HAP-1 (cell line): Measurements from ENCODE around the gene NPM1.

Source experiments
- DNase-seq, 2 experiments: peaks; one replicate each; pipeline ENCODE4 v3.0.0-alpha.2; 2016 to 2020; ENCODE audit warnings: low spot score in 2 of 2
- H3K27me3 ChIP-seq: fragments of 250-450 bp; sonication (Bioruptor Pico); 2 replicates; pipeline ENCODE4 v1.5.1; 2020; ENCODE audit warnings: low read depth, mild to moderate bottlenecking, moderate library complexity
- H3K36me3 ChIP-seq: fragments of 250-450 bp; sonication (Bioruptor Pico); replicated peaks from 2 replicates; pipeline ENCODE4 v1.5.1; 2020; ENCODE audit warnings: mild to moderate bottlenecking
- H3K4me1 ChIP-seq: fragments of 250-450 bp; sonication (Bioruptor Pico); 2 replicates; pipeline ENCODE4 v1.5.1; 2020; ENCODE audit warnings: mild to moderate bottlenecking
- H3K4me3 ChIP-seq: fragments of 250-450 bp; sonication (Bioruptor Pico); 2 replicates; pipeline ENCODE4 v1.5.1; 2020; ENCODE audit warnings: mild to moderate bottlenecking, moderate library complexity
- H3K9me3 ChIP-seq: fragments of 250-450 bp; sonication (Bioruptor Pico); 2 replicates; pipeline ENCODE4 v1.5.1; 2020; ENCODE audit warnings: mild to moderate bottlenecking, moderate library complexity
- in situ Hi-C: fragments of 300-500 bp; cut with MboI; formaldehyde crosslinking; loops from 3 replicates; pipeline ENCODE4 v1.14.3; 2020; ENCODE audit warnings: low sequenced_read_pairs, inconsistent platforms, mixed read lengths

Gene NPM1

DNA sequence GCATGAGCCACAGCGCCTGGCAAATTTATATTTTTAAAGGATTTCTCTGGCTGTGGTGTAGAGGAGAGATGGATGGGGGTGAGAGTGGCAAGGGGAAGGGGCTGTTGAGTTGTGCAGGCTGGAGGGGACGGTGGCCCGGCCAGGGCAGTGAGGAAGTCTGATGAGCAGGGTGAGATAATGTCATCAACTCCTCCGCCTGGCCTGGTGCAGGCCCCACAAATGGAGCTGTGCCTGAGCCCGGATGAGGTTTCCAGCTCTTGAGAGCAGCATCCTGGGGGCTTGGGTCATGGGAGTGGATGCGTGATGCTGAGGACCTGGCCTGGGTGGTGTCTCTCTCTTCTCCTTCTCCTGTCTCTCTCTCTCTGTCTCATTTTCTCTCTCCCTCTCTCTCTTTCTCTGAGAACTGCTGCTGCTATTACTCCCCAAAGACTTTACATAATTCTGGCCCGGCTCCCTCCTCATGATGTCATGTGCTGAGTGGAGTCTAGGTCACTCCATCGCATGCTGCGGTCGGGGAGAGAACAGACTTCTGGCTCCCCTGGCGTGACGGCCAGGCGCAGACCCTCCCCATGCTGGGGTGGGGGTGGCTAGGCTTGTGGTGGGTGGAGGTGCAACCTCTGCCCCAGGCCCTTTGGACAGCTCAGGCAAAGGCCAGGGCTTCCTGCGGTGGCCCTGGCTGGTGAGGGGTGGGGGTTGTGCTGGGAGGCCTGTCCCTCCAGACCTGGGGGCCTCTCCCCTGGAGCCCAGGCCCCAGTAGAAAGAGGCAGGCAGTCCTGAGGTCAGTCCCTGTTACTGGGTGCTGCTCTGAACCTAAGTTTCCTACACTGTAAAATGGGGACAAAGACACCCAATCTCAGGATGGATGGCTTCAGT, 58.2 kb downstream of the NPM1 start:
- Histone ChIP-seq H3K36me3 (no peaks in the 10 kb centered on the region), H3K9me3 (no peaks in the 10 kb centered on the region), H3K4me3 (no peak overlapping the region), H3K4me1 (no peaks in the 10 kb centered on the region), H3K27me3 (no peaks in the 10 kb centered on the region)
- in situ Hi-C loops: no loop called here
- no peak for DNase-seq

GRCh38 chr5:171447226-171447625, 59.6 kb downstream of the NPM1 start:
- H3K9me3 ChIP-seq: no peaks in the 10 kb centered on the region
- H3K4me1 ChIP-seq: no peaks in the 10 kb centered on the region
- in situ Hi-C loops: no loop called here
- H3K27me3 ChIP-seq: no peaks in the 10 kb centered on the region
- DNase-seq: no peak
- no peaks in the 10 kb centered on the region for H3K36me3 ChIP-seq
- no peak overlapping the region for H3K4me3 ChIP-seq

DNA sequence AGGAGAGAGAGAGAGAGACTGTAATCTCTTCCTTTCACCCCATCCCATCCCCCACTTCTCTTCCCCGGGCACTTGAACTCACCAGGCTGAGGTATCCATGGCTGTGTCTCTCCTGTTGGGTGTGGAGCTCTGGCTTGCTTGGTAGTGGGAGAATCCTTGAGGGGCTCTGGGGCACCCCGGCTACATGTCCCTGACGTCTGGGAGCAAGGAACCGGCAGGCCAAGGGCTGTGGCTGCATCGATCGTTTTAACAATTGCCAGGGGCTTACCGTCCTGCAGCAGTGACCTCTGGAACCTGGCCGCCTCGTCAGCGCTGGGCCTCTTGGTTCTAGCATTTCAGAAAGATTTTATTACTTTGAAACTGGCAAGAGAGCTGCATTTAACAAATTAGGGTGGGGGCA, 61.8 kb downstream of the NPM1 start:
- no peak for DNase-seq
- H3K4me3 ChIP-seq: no peak overlapping the region
- no peaks in the 10 kb centered on the region for H3K36me3 ChIP-seq
- no peaks in the 10 kb centered on the region for H3K27me3 ChIP-seq
- in situ Hi-C loops: no loop called here
- no peaks in the 10 kb centered on the region for H3K9me3 ChIP-seq
- no peaks in the 10 kb centered on the region for H3K4me1 ChIP-seq

GRCh38 chr5:171450423-171451331, 63.0 kb downstream of the NPM1 start:
- Histone ChIP-seq H3K36me3 (no peaks in the 10 kb centered on the region), H3K9me3 (no peaks in the 10 kb centered on the region), H3K4me3 (no peak overlapping the region), H3K4me1 (no peaks in the 10 kb centered on the region), H3K27me3 (no peaks in the 10 kb centered on the region)
- in situ Hi-C loops: no loop called here
- DNase-seq: no peak

DNA sequence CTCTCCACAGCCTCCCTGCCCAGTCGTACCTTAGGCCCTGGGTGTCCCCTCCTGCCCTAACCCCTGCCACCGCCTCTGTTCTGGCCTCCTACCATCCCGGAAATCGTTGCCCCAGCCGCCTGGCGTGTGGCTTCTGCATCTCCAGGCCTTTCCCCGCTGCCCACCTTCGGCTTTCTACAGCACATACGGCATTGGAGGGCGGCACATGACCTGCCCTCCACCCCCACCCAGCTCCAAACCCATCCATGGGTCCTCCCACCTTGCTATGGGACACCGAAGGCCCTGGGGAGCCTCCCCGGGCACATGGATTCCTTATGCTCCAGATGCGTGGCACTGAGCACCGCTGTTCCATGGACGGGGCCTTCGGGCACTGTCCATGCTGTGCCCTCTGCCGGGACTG, 63.8 kb downstream of the NPM1 start:
- no peak overlapping the region for H3K4me3 ChIP-seq
- H3K27me3 ChIP-seq: no peaks in the 10 kb centered on the region
- H3K36me3 ChIP-seq: no peaks in the 10 kb centered on the region
- in situ Hi-C loops: no loop called here
- no peak for DNase-seq
- no peaks in the 10 kb centered on the region for H3K9me3 ChIP-seq
- H3K4me1 ChIP-seq: no peaks in the 10 kb centered on the region

- Histone ChIP-seq H3K4me1 (no peaks in the 10 kb centered on the region), H3K36me3 (no peaks in the 10 kb centered on the region), H3K9me3 (no peaks in the 10 kb centered on the region), H3K4me3 (no peak overlapping the region), H3K27me3 (no peaks in the 10 kb centered on the region)
- in situ Hi-C loops: no loop called here
- no peak for DNase-seq
These were observed 65.5 kb downstream of the NPM1 start for GRCh38 chr5:171453056-171453725.

DNA sequence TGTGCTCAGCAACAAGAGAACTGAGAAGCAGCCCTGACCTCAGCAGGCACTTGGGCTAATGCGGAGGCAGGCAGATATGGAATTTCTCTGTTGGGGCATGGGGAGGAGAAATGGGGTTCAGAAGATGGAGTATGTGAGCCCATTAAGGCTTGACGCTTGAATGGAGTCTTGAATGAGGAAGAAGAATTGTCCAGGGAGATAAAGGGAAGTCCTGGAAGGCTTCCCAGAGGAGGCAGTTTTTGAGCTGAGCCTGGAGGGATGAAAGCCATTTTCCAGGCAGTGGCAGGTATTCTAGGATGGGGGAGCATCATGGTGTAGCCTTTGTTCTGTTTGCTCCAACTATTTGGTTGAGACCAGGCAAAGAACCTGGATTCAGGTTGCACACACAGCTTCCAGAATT, 66.3 kb downstream of the NPM1 start:
- H3K4me3 ChIP-seq: no peak overlapping the region
- no peaks in the 10 kb centered on the region for H3K9me3 ChIP-seq
- H3K4me1 ChIP-seq: no peaks in the 10 kb centered on the region
- H3K27me3 ChIP-seq: peaks cover 1% of the 10 kb centered on the region; the same call in 1 of the 2 replicates
- in situ Hi-C loops: no loop called here
- DNase-seq: no peak
- H3K36me3 ChIP-seq: no peaks in the 10 kb centered on the region

- no peak for DNase-seq
- Histone ChIP-seq H3K9me3 (no peaks in the 10 kb centered on the region), H3K36me3 (no peaks in the 10 kb centered on the region), H3K4me3 (no peak overlapping the region), H3K27me3 (peaks cover 4% of the 10 kb centered on the region; the same call in 1 of the 2 replicates), H3K4me1 (no peaks in the 10 kb centered on the region)
- in situ Hi-C loops: no loop called here
These were observed 66.9 kb downstream of the NPM1 start for GRCh38 chr5:171454549-171454948.

DNA sequence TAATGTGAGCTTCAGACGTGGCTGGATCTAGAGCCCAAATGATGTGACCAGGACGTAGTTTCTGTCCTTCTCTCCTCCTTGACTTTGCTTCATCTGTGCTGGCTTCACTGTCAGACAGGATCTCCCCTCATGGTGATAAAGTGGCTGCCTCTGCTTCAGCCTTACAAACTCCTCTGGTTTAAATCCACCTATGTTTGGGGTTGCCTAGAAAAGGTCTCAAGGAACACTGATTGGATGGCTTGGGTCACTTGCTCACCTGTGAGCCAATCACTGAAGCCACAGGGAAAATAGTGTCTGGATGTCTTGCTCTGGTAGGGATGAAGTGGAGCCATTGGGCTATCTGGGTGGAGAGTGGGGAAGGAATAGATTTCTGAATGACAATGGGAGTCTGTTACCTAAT, 67.9 kb downstream of the NPM1 start:
- in situ Hi-C loops: no loop called here
- no peak for DNase-seq
- H3K4me3 ChIP-seq: no peak overlapping the region
- peaks cover 4% of the 10 kb centered on the region; the same call in 1 of the 2 replicates for H3K27me3 ChIP-seq
- H3K4me1 ChIP-seq: no peaks in the 10 kb centered on the region
- H3K9me3 ChIP-seq: no peaks in the 10 kb centered on the region
- no peaks in the 10 kb centered on the region for H3K36me3 ChIP-seq

DNA sequence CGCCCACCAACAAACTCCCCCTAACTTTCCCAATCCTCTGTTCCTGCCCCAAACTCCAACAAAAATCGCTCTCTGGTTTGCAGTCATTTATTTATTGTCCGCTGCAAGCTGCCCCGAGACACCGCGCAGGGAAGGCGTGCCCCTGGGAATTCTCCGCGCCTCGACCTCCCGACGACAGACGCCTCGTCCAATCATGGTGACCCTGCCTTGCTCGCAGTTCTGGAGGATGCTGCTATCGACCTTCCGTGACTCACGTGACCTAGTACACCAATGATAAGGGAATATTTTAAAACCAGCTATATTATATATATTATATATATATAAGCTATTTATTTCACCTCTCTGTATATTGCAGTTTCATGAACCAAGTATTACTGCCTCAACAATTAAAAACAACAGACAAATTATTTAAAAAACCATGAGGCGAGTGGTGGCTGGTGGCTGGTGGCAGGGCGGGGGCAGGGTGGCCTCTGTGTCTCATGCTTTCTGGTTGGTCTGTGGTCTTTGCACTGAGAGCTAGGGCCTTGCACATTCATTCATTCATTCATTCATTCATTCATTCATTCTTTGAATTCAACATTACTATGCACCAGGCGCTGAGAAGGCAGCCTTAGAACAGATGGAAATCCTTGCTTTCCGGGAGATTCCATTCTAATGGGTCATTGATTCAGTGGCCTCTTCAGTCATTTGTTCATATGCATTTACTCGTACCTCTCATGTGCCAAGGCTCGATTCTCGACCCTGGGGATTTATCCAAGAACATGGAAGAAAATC, 69.7 kb downstream of the NPM1 start:
- Histone ChIP-seq H3K27me3 (peaks cover 4% of the 10 kb centered on the region; the same call in 1 of the 2 replicates), H3K4me3 (no peak overlapping the region), H3K4me1 (no peaks in the 10 kb centered on the region), H3K36me3 (no peaks in the 10 kb centered on the region), H3K9me3 (no peaks in the 10 kb centered on the region)
- in situ Hi-C loops: no loop called here
- no peak for DNase-seq

- no peak for DNase-seq
- Histone ChIP-seq H3K27me3 (peaks cover 20% of the 10 kb centered on the region; the same call in 1 of the 2 replicates), H3K36me3 (no peaks in the 10 kb centered on the region), H3K9me3 (no peaks in the 10 kb centered on the region), H3K4me3 (no peak overlapping the region), H3K4me1 (no peaks in the 10 kb centered on the region)
- in situ Hi-C loops: no loop called here
These were observed 72.2 kb downstream of the NPM1 start for GRCh38 chr5:171459839-171460238.
